ENCODE results near the gene SNX25. TPM values are rescaled to one million over a fixed set of nuclear protein-coding genes. Genes with fewer than 3 reads are reported as not detected.

The SNX25 gene
- total RNA-seq (29.0 and 32.9 TPM in 2 replicates), polyA plus RNA-seq (10.3 and 11.1 TPM in 2 replicates), polyA minus RNA-seq (ENCODE audit: low replicate concordance) (5.1 and 25.2 TPM in 2 replicates)
- 7.8 and 9.0 TPM in 2 replicates for polyA plus RNA-seq (2012)

- peak within 1 kb of the TSS; percentile 89 for H3K4me2 ChIP-seq (ENCODE audit: extremely low read depth, insufficient read depth, low read length)
- TF ChIP-seq EZH2 (IDR thresholded peaks at IDR 0.05; ENCODE audit: low read length, missing control alignments) (no peak), CTCF (conservative IDR thresholded peaks at IDR 0.05 in 1 of 2, IDR thresholded peaks at IDR 0.05 in 1 of 2; ENCODE audit: low read depth in 1 of 2, low read length in 2 of 2) (no peak)
- H3K27ac ChIP-seq (ENCODE audit: insufficient read depth, low read length) = peak within 1 kb of the TSS; percentile 81
- H3K79me2 ChIP-seq (ENCODE audit: control insufficient read depth, insufficient read depth, low read length) = peaks cover 38% of the 10 kb centered on the region
- no peaks in the 10 kb centered on the region for H3K27me3 ChIP-seq (ENCODE audit: control insufficient read depth, insufficient read depth, low read length)
- no peaks in the 10 kb centered on the region for H3K9me3 ChIP-seq (ENCODE audit: control insufficient read depth, insufficient read depth, low read depth, low read length)
- no peaks in the 10 kb centered on the region for H3K36me3 ChIP-seq (ENCODE audit: control insufficient read depth, insufficient read depth, low read length)
- H3K4me1 ChIP-seq (ENCODE audit: control insufficient read depth, extremely low read depth, insufficient read depth, low read length) = peaks cover 3% of the 10 kb centered on the region
- H3K4me3 ChIP-seq (replicated peaks in 1 of 4; ENCODE audit: control extremely low read depth in 1 of 4, insufficient read depth in 1 of 4, low read depth in 3 of 4, low read length in 4 of 4) = peak within 1 kb of the TSS; percentile 70 to 91 (median 86)
- H2AFZ ChIP-seq (ENCODE audit: low read length) = peak within 1 kb of the TSS; percentile 90
- DNase-seq (ENCODE audit: low read depth in 2 of 2) = peak; percentile 65 to 75
- no peaks in the 10 kb centered on the region for H4K20me1 ChIP-seq (ENCODE audit: control insufficient read depth, extremely low read depth, insufficient read depth, low read length)
- H3K9ac ChIP-seq (ENCODE audit: insufficient read depth, low read length) = peak within 1 kb of the TSS; percentile 63
Observed at GRCh38 chr4:185209031-185209851, at the start of gene SNX25. TSS of gene SNX25 (plus strand) at chr4:185209598. CDS start at chr4:185209827, 229 bp downstream.

GRCh38 chr4:185165605-185166063, 43.8 kb upstream of the SNX25 start:
- Histone ChIP-seq H3K4me2 (ENCODE audit: extremely low read depth, insufficient read depth, low read length) (peak overlapping the region; percentile 33), H4K20me1 (ENCODE audit: control insufficient read depth, extremely low read depth, insufficient read depth, low read length) (no peaks in the 10 kb centered on the region), H3K79me2 (ENCODE audit: control insufficient read depth, insufficient read depth, low read length) (no peaks in the 10 kb centered on the region), H3K36me3 (ENCODE audit: control insufficient read depth, insufficient read depth, low read length) (no peaks in the 10 kb centered on the region), H3K9me3 (ENCODE audit: control insufficient read depth, insufficient read depth, low read depth, low read length) (no peaks in the 10 kb centered on the region), H3K4me1 (ENCODE audit: control insufficient read depth, extremely low read depth, insufficient read depth, low read length) (no peaks in the 10 kb centered on the region), H2AFZ (ENCODE audit: low read length) (no peak overlapping the region), H3K27ac (ENCODE audit: insufficient read depth, low read length) (no peak overlapping the region), H3K9ac (ENCODE audit: insufficient read depth, low read length) (no peak overlapping the region), H3K4me3 (replicated peaks in 1 of 4; ENCODE audit: control extremely low read depth in 1 of 4, insufficient read depth in 1 of 4, low read depth in 3 of 4, low read length in 4 of 4) (no peak overlapping the region), H3K27me3 (ENCODE audit: control insufficient read depth, insufficient read depth, low read length) (no peaks in the 10 kb centered on the region)
- no peak for TF ChIP-seq CTCF (conservative IDR thresholded peaks at IDR 0.05 in 1 of 2, IDR thresholded peaks at IDR 0.05 in 1 of 2; ENCODE audit: low read depth in 1 of 2, low read length in 2 of 2)
- TF ChIP-seq EZH2 (IDR thresholded peaks at IDR 0.05; ENCODE audit: low read length, missing control alignments) = no peak
- peak; percentile 86 to 94 for DNase-seq (ENCODE audit: low read depth in 2 of 2)

- no peak for DNase-seq (ENCODE audit: low read depth in 2 of 2)
- Histone ChIP-seq H3K27ac (ENCODE audit: insufficient read depth, low read length) (no peak overlapping the region), H3K79me2 (ENCODE audit: control insufficient read depth, insufficient read depth, low read length) (no peaks in the 10 kb centered on the region)
Observed at GRCh38 chr4:185167234-185167633, 42.2 kb upstream of the SNX25 start.

More at GRCh38 chr4:185167234-185167633, 42.2 kb upstream of the SNX25 start:
- H3K4me1 ChIP-seq (ENCODE audit: control insufficient read depth, extremely low read depth, insufficient read depth, low read length) = no peaks in the 10 kb centered on the region
- no peaks in the 10 kb centered on the region for H3K9me3 ChIP-seq (ENCODE audit: control insufficient read depth, insufficient read depth, low read depth, low read length)
- no peak overlapping the region for H3K4me3 ChIP-seq (replicated peaks in 1 of 4; ENCODE audit: control extremely low read depth in 1 of 4, insufficient read depth in 1 of 4, low read depth in 3 of 4, low read length in 4 of 4)
- no peak overlapping the region for H2AFZ ChIP-seq (ENCODE audit: low read length)
- no peak overlapping the region for H3K9ac ChIP-seq (ENCODE audit: insufficient read depth, low read length)
- no peaks in the 10 kb centered on the region for H4K20me1 ChIP-seq (ENCODE audit: control insufficient read depth, extremely low read depth, insufficient read depth, low read length)
- TF ChIP-seq EZH2 (IDR thresholded peaks at IDR 0.05; ENCODE audit: low read length, missing control alignments) = no peak
- TF ChIP-seq CTCF (conservative IDR thresholded peaks at IDR 0.05 in 1 of 2, IDR thresholded peaks at IDR 0.05 in 1 of 2; ENCODE audit: low read depth in 1 of 2, low read length in 2 of 2) = no peak
- H3K4me2 ChIP-seq (ENCODE audit: extremely low read depth, insufficient read depth, low read length) = no peak overlapping the region
- H3K36me3 ChIP-seq (ENCODE audit: control insufficient read depth, insufficient read depth, low read length) = no peaks in the 10 kb centered on the region
- H3K27me3 ChIP-seq (ENCODE audit: control insufficient read depth, insufficient read depth, low read length) = no peaks in the 10 kb centered on the region
